SK-N-MC (cell line): ENCODE data around the gene EIF4B.

Experiments
- EZH2 ChIP-seq: fragments of 200-600 bp; sonication (generic); IDR thresholded peaks from one replicate; pipeline ENCODE4 v1.6.1; 2017; ENCODE audit warnings: antibody characterized with exemption
- FOXP2 ChIP-seq: optimal IDR thresholded peaks from 2 replicates; pipeline ENCODE3; 2011; ENCODE audit warnings: mild to moderate bottlenecking, moderate library complexity; ENCODE audit not compliant: insufficient read depth; ENCODE audit errors: extremely low read length, control extremely low read depth
- POLR2AphosphoS5 ChIP-seq: IDR thresholded peaks from 2 replicates; pipeline ENCODE4 v1.6.1; 2012; ENCODE audit warnings: mild to moderate bottlenecking, low read depth, low read length, borderline replicate concordance

DNA sequence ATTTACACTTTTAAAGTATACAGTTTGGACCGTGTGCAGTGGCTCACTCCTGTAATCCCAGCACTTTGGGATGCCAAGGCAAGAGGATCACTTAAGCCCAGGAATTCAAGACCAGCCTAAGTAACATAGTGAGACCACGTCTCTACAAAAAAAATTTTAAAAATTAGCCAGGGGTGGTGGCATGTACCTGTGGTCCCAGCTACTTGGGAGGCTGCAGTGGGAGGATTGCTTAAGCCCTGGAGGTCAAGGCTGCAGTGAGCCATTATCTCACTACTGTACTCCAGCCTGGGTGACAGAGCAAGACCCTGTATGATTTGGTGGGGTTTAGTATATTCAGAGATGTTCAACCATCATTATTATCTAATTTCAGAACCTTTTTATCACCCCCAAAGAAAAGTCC is 4.7 kb downstream of the EIF4B start:
- TF ChIP-seq POLR2AphosphoS5 (no peak), EZH2 (no peak), FOXP2 (no peak)
